ENCODE results near the gene CCNYL1.
A peak's percentile ranks its signal among the peaks of the same experiment; 100 is the strongest.

The CCNYL1 gene

GRCh38 chr2:207796585-207797350 lies 85.3 kb downstream of the CCNYL1 start:
- peak; percentile 70 for DNase-seq

DNA sequence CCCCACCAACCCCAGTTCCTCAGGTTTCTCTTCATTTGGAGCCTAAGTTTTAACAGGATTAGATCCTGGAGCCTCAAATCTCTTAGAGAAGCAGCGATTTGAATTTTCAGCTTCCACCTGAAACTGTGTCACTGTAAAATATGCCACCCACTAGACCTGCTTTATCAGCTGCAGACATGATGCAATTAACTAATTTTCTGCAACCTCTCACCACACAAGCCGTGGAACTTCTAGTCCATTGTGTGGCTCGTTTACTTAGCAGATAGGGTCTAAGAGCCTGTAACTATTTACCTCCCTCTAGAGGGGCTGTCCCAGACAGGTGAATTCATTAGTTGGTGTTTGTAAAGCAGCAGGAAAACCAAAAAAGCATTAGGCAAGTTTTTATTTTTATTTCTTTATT lies 89.8 kb downstream of the CCNYL1 start:
- no peak for DNase-seq

DNA sequence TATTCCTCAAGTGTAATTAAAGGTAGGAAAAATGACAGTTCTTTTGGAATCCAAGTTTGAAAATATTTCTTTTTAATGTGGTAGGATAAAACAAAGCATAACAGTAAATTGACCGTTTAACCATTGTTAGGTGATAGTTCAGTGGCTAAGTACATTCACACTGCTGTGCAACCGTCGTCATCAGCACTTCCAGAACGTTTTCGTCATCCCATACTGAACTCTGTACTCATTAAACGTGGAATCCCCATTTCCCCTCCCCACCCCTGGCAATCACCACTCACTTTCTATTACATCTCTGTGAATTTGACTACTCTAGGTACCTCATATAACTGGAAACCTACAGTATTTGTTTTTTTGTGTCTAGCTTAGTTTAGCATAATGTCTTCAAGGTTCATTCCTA lies 91.2 kb downstream of the CCNYL1 start:
- DNase-seq: no peak
